PC-3 (cell line): ENCODE results near the gene WEE2. TPM values are rescaled to one million over a fixed set of nuclear protein-coding genes. Genes with fewer than 3 reads are reported as not detected.
"Not testable (repeated sequence)": the region's sequence is repeated elsewhere in the genome, so short reads cannot be mapped to it uniquely, and the experiment has no call there.

Experiments used
- ATAC-seq: fragments of 200-7000 bp; cut with Tn5 transposase; 2 replicates; pipeline ENCODE4 v1.9.1; 2020; ENCODE audit warnings: mild to moderate bottlenecking, moderate library complexity
- BruUV-seq: library from RNA; stranded (reverse); fragments of 400-500 nt; replicated peaks from 2 replicates; lab custom pipeline; 2021; lab: Mats Ljungman, UMichigan
- CTCF ChIA-PET: fragments of 300-600 bp; sonication (Branson Sonifier 250); formaldehyde crosslinking; loops from one replicate; lab custom pipeline; 2022; ENCODE audit warnings: antibody characterized with exemption; lab: Charles Lee
- POLR2A ChIA-PET: fragments of 300-600 bp; sonication (Branson Sonifier 250); formaldehyde crosslinking; loops from one replicate; lab custom pipeline; 2022; ENCODE audit warnings: antibody characterized with exemption; ENCODE audit not compliant: unreplicated experiment; lab: Charles Lee
- DNase-seq: peaks from one replicate; pipeline ENCODE4 v3.0.0-alpha.2; 2015
- H2AFZ ChIP-seq: fragments of 300-600 bp; sonication (generic); 2 replicates; pipeline ENCODE4 v1.6.0; 2016; ENCODE audit warnings: antibody characterized with exemption, low read length
- H3F3A ChIP-seq: fragments of 300-600 bp; sonication (generic); one replicate; pipeline ENCODE4 v1.6.0; 2017; ENCODE audit warnings: antibody characterized with exemption, low read length, control low read depth, mild to moderate bottlenecking; ENCODE audit not compliant: unreplicated experiment
- H3K27ac ChIP-seq: fragments of 300-600 bp; sonication (generic); 2 replicates; pipeline ENCODE4 v1.5.1; 2016; ENCODE audit warnings: mild to moderate bottlenecking, low read length
- H3K27me3 ChIP-seq: fragments of 300-600 bp; sonication (generic); 2 replicates; pipeline ENCODE4 v1.6.1; 2016; ENCODE audit warnings: low read length, mixed read lengths
- H3K36me3 ChIP-seq: fragments of 300-600 bp; sonication (generic); 2 replicates; pipeline ENCODE4 v1.6.1; 2016; ENCODE audit warnings: low read depth, mixed run types, low read length, mixed read lengths
- H3K4me1 ChIP-seq: fragments of 300-600 bp; sonication (generic); 2 replicates; pipeline ENCODE4 v1.5.1; 2016; ENCODE audit warnings: low read length; ENCODE audit not compliant: insufficient read depth
- H3K4me2 ChIP-seq: fragments of 300-600 bp; sonication (generic); 2 replicates; pipeline ENCODE4 v1.6.0; 2016; ENCODE audit warnings: low read length
- H3K4me3 ChIP-seq: fragments of 300-600 bp; sonication (generic); 2 replicates; pipeline ENCODE4 v1.5.1; 2016; ENCODE audit warnings: mild to moderate bottlenecking, low read length, mixed read lengths
- H3K79me2 ChIP-seq: fragments of 300-600 bp; sonication (generic); 2 replicates; pipeline ENCODE4 v1.6.1; 2017; ENCODE audit warnings: low read length, mixed read lengths
- H3K9ac ChIP-seq: fragments of 300-600 bp; sonication (generic); 2 replicates; pipeline ENCODE4 v1.6.0; 2016; ENCODE audit warnings: mild to moderate bottlenecking, low read length
- H3K9me2 ChIP-seq: fragments of 300-600 bp; sonication (generic); replicated peaks from 2 replicates; pipeline ENCODE4 v1.6.1; 2016; ENCODE audit warnings: mixed run types, low read length, mixed read lengths
- H3K9me3 ChIP-seq: fragments of 300-600 bp; sonication (generic); 2 replicates; pipeline ENCODE4 v1.6.1; 2016; ENCODE audit warnings: low read length, mixed read lengths
- H4K20me1 ChIP-seq: fragments of 300-600 bp; sonication (generic); 2 replicates; pipeline ENCODE4 v1.6.1; 2016; ENCODE audit warnings: low read length, mixed read lengths
- EZH2 ChIP-seq: fragments of 300-600 bp; sonication (generic); IDR thresholded peaks from one replicate; pipeline ENCODE4 v1.6.1; 2017; ENCODE audit warnings: antibody characterized with exemption, mild to moderate bottlenecking, low read length; ENCODE audit not compliant: unreplicated experiment
- EZH2phosphoT487 ChIP-seq: fragments of 300-600 bp; sonication (generic); IDR thresholded peaks from 2 replicates; pipeline ENCODE4 v1.6.1; 2018; ENCODE audit warnings: mild to moderate bottlenecking, antibody characterized with exemption, low read length, borderline replicate concordance
- intact Hi-C: fragments of 100-400 bp; cut with micrococcal nuclease; formaldehyde crosslinking; loops from 2 replicates; pipeline ENCODE4 v1.9.0; 2023
- total RNA-seq: library from RNA; depleted of rRNA; stranded (reverse); fragments of >200 nt; gene quantifications from 2 replicates; pipeline ENCODE4 v1.2.3, GENCODE V29; 2014
- TF ChIP-seq, protein P1 (sequence below): fragments of 300-600 bp; sonication (generic); conservative IDR thresholded peaks from 2 replicates; pipeline ENCODE4 v1.5.1; 2017; ENCODE audit warnings: antibody characterized with exemption, low read depth, mild to moderate bottlenecking, low read length

The WEE2 gene
- total RNA-seq, 1 experiment from 2014 or later: not detected

DNA sequence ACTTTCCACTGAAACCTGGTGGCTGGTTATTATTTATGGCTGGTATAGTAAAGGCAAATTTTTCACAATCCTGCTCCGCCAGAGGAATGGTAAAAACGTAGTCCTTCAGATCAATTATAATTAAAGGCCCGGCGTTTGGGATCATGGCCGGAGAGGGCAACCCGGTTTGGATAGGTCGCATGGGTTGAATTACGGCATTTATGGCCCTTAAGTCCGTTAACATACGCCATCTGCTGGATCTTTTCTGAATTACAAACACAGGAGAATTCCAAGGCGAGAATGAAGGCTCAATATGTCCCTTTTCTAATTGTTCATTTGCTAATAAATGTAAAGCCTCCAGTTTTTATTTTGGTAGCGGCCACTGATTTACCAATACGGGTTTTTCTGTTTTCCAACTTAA lies 44.5 kb downstream of the WEE2 start:
- Histone ChIP-seq H3F3A (no peaks in the 10 kb centered on the region), H4K20me1 (no peaks in the 10 kb centered on the region), H3K36me3 (peaks cover 70% of the 10 kb centered on the region), H3K9ac (no peak overlapping the region), H3K4me3 (no peak overlapping the region), H3K9me3 (peaks cover 15% of the 10 kb centered on the region), H3K79me2 (no peaks in the 10 kb centered on the region), H2AFZ (no peak overlapping the region), H3K4me1 (no peaks in the 10 kb centered on the region), H3K27ac (no peak overlapping the region), H3K27me3 (no peaks in the 10 kb centered on the region), H3K9me2 (no peaks in the 10 kb centered on the region), H3K4me2 (no peak overlapping the region)
- ATAC-seq (no peak), DNase-seq (peak; percentile 30)
- ChIA-PET CTCF (no interaction called here), POLR2A (no interaction called here)
- intact Hi-C loops: loop anchor here (5.0 kb wide), 1 partner anchor 100 kb away; no protein-coding TSS in a partner anchor
- BruUV-seq: no TSS peak
- TF ChIP-seq EZH2 (no peak), EZH2phosphoT487 (no peak)
- TF ChIP-seq, protein P1, sequence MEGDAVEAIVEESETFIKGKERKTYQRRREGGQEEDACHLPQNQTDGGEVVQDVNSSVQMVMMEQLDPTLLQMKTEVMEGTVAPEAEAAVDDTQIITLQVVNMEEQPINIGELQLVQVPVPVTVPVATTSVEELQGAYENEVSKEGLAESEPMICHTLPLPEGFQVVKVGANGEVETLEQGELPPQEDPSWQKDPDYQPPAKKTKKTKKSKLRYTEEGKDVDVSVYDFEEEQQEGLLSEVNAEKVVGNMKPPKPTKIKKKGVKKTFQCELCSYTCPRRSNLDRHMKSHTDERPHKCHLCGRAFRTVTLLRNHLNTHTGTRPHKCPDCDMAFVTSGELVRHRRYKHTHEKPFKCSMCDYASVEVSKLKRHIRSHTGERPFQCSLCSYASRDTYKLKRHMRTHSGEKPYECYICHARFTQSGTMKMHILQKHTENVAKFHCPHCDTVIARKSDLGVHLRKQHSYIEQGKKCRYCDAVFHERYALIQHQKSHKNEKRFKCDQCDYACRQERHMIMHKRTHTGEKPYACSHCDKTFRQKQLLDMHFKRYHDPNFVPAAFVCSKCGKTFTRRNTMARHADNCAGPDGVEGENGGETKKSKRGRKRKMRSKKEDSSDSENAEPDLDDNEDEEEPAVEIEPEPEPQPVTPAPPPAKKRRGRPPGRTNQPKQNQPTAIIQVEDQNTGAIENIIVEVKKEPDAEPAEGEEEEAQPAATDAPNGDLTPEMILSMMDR: peak; percentile 52

DNA sequence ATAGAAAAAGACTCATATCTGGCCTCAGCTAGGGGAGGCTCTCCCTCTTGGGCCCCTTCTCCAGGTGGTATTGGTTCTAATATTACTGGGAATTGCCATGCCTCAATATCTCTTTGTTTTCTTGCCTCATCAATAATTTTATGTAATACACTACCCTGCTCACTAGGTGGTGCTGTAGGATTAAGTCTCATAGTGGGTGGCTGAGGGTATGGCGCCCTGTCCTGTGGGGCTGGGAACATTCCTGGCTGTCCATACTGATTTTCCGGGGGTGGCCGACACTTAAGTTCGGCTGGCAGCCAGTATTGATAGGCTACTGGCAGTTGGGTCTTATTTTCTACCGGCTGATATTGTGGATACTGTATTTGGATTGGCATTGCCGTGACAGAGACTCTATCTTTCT lies 46.8 kb downstream of the WEE2 start:
- Histone ChIP-seq H3K79me2 (no peaks in the 10 kb centered on the region), H3K36me3 (peaks cover 55% of the 10 kb centered on the region), H3K4me3 (no peak overlapping the region), H3F3A (no peaks in the 10 kb centered on the region), H3K9ac (no peak overlapping the region), H3K9me3 (peaks cover 13% of the 10 kb centered on the region), H2AFZ (no peak overlapping the region), H3K4me2 (no peak overlapping the region), H3K27me3 (no peaks in the 10 kb centered on the region), H3K9me2 (no peaks in the 10 kb centered on the region), H4K20me1 (no peaks in the 10 kb centered on the region), H3K27ac (no peak overlapping the region), H3K4me1 (no peaks in the 10 kb centered on the region)
- TF ChIP-seq EZH2phosphoT487: no peak
- TF ChIP-seq, protein P1: peak; percentile 59
- intact Hi-C loops: loop anchor here (1.0 to 5.0 kb wide), 2 partner anchors 31 to 103 kb away; no protein-coding TSS in a partner anchor
- no TSS peak for BruUV-seq
- DNase-seq: peak; percentile 47
- ATAC-seq: peak; percentile 49; the same call in 1 of the 2 replicates
- POLR2A ChIA-PET: no interaction called here
- CTCF ChIA-PET: no interaction called here

DNA sequence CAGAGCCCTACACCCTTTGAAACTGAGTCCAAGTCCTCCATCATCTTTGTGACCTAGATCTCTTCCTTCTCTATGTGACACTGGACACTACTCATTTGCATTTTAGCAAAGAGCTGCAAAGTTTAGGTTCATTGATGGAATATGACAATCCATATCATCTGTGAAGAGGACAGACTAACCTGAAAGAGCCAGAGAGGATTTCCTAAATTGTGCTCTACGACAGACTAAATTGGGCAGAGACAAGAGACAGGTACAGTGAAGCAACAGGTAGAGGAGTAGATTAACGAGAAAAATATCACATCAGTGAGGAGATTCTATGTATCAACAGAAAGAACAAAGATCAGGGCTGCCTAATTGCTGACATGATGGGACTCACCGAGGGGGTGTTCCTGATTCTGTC lies 55.6 kb downstream of the WEE2 start, which contains the start of gene TAS2R3:
Gene TAS2R3 (plus strand): TSS at position 301 of the 400 bp plus-strand sequence. CDS start 62 bp downstream, at position 363.
- ChIA-PET CTCF (no interaction called here), POLR2A (no interaction called here)
- H3K27ac ChIP-seq: no peak within 1 kb of the TSS
- intact Hi-C loops: no loop called here
- ATAC-seq (no peak), DNase-seq (no peak)
- no TSS peak for BruUV-seq
- no peak within 1 kb of the TSS for H3K4me2 ChIP-seq
- no peaks in the 10 kb centered on the region for H3F3A ChIP-seq
- TF ChIP-seq, protein P1: no peak
- TF ChIP-seq EZH2phosphoT487: no peak
- no peak for TF ChIP-seq EZH2
- H3K4me1 ChIP-seq: no peaks in the 10 kb centered on the region
- no peaks in the 10 kb centered on the region for H4K20me1 ChIP-seq
- no peak within 1 kb of the TSS for H3K4me3 ChIP-seq
- H3K27me3 ChIP-seq: no peaks in the 10 kb centered on the region
- H3K9ac ChIP-seq: no peak within 1 kb of the TSS
- no peaks in the 10 kb centered on the region for H3K9me3 ChIP-seq
- H3K36me3 ChIP-seq: peaks cover 4% of the 10 kb centered on the region; the same call in 1 of the 2 replicates
- no peak within 1 kb of the TSS for H2AFZ ChIP-seq
- no peaks in the 10 kb centered on the region for H3K79me2 ChIP-seq
- H3K9me2 ChIP-seq: no peaks in the 10 kb centered on the region

DNA sequence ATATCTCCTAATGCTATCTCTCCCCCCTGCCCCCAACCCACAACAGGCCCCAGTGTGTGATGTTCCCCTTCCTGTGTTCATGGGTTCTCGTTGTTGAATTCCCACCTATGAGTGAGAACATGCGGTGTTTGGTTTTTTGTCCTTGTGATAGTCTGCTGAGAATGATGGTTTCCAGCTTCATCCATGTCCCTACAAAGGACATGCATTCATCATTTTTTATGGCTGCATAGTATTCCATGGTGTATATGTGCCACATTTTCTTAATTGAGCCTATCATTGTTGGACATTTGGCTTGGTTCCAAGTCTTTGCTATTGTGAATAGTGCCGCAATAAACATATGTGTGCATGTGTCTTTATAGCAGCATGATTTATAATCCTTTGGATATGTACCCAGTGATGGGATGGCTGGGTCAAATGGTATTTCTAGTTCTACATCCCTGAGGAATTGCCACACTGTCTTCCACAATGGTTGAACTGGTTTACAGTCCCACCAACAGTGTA lies 62.0 kb downstream of the WEE2 start:
- H3K9me2 ChIP-seq, DNase-seq, H3K27ac ChIP-seq, H3K9ac ChIP-seq, H3K9me3 ChIP-seq, H3K79me2 ChIP-seq, H2AFZ ChIP-seq, ATAC-seq, H4K20me1 ChIP-seq, H3K27me3 ChIP-seq, CTCF ChIA-PET, intact Hi-C loops, H3K36me3 ChIP-seq, H3K4me1 ChIP-seq, H3F3A ChIP-seq, BruUV-seq, H3K4me2 ChIP-seq, H3K4me3 ChIP-seq, POLR2A ChIA-PET: not testable (repeated sequence)
